Lower leg skin (tissue), 3 donors: ENCODE measurements around the gene ZNF280C.

Experiments used
- CTCF ChIP-seq, 3 donors: fragments of 450-650 bp; IDR thresholded peaks; one replicate each; pipeline ENCODE4 v1.5.1; 2016; ENCODE audit warnings: antibody characterized with exemption in 3 of 3, mild to moderate bottlenecking in 3 of 3, moderate library complexity in 2 of 3
- POLR2A ChIP-seq, 2 donors: fragments of 450-650 bp; IDR thresholded peaks; one replicate each; pipeline ENCODE4 v1.6.1; 2016 to 2017; ENCODE audit warnings: antibody characterized with exemption in 2 of 2, mild to moderate bottlenecking in 1 of 2, moderate library complexity in 1 of 2

GRCh38 chrX:130268449-130269170 lies at the start of gene ZNF280C:
- TF ChIP-seq POLR2A (IDR thresholded peaks at IDR 0.05) (no peak), CTCF (IDR thresholded peaks at IDR 0.05) (no peak)
